Left lobe of liver (tissue), 2 donors: ENCODE data around the gene SLC35B1. TPM values are rescaled to one million over a fixed set of nuclear protein-coding genes. Genes with fewer than 3 reads are reported as not detected.

Source experiments
- ATAC-seq: fragments of 200-7000 bp; cut with Tn5 transposase; one replicate; pipeline ENCODE4 v1.9.1; 2020; ENCODE audit warnings: mild to moderate bottlenecking, moderate library complexity
- DNase-seq: peaks from one replicate; pipeline ENCODE4 v3.0.0-alpha.2; 2020; ENCODE audit warnings: low spot score
- total RNA-seq: library from RNA; stranded (reverse); gene quantifications from one replicate; pipeline ENCODE4 v1.2.1, GENCODE V29; 2021
- donor health status: DM: no; HTN: no; CAD: no; lungs with moderate emphysema.
- donor health status: DM: no; HTN: yes; CAD: no.

Gene SLC35B1
- total RNA-seq, 1 donor from 2014 or later = 54.5 TPM

DNA sequence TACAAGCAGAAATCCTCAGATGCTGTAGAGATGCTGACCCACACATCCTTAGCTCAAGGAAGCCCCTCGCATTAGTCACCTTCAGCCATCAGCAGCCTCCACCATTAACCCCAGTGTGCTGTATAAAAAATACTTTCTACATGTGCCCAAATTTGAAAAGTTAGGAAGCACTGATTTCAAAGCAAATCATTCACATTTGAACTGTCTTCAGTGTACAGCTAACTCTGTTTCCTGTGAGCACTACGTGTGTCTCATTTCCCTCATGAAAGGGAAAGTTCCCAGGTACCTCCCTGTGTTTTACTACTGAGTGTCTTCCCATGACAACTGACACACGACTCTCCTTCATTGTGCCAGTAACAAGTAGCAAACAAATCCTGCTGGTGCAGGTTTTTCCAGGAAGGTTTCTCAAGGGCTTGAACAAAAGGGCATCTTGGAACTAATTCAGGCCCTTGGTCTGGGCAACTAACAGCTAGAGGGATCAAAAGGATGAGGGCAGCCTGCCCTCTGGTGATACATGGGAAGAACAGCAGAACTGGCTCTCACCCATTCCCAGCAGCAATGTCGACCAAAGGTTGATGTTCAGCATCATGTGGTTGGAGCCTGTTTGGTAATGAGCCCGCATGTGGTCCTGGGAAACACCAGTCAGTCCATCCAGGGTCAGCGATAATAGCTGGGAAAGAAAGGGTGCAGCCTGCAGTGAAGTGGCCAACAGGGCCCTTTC lies 4.0 kb downstream of the SLC35B1 start:
- peak; percentile 86 for DNase-seq
- peak; percentile 74 for ATAC-seq

DNA sequence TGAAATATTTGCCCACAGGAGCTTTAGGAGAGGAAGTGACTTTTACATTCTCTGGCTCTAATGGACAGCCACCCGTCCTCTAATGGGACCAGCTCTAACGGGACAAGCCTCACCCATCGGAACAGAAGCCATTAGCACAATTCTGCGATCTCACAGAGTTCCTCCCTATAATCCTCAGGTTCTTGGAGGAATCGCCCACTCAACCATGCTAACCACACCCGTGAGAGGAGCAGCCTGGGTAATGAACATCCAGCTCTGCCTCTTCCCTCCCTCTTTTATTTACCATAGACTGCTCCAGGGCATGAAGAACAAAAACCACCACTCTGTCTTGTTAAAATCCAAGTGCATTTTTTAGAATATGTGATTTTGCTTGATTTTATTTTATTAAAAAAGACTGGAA lies 6.8 kb downstream of the SLC35B1 start:
- ATAC-seq = no peak
- DNase-seq = no peak

DNA sequence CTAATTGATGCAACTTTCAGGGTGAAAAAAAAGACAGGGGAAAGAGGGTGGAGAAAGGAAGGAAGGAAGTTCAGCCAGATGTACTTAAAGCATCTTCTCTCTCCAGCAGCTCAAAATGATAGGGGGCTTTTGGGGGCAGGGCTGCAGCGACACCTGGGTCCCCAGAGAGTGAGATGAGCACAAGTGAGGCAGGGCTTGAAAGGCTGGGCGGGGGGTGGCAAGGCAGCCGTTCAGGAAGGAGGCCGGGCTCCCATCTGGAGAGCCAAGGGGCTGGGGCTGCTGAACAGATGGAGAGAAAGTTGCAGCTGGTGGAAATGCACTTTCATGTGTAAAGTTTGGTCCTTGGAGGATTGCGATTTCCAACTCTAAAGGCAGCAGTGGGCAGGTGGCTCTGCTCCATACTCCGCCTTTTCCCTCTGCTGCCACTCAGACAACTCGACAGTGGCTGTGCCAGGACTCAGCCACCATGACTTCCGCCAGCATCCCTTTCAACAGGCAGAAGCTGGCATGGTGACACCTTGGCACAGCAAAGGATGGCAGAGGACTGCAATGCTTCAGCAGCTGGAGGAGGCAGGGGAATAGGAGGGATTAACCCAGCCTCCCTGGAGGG lies 7.7 kb downstream of the SLC35B1 start:
- no peak for ATAC-seq
- DNase-seq = no peak

DNA sequence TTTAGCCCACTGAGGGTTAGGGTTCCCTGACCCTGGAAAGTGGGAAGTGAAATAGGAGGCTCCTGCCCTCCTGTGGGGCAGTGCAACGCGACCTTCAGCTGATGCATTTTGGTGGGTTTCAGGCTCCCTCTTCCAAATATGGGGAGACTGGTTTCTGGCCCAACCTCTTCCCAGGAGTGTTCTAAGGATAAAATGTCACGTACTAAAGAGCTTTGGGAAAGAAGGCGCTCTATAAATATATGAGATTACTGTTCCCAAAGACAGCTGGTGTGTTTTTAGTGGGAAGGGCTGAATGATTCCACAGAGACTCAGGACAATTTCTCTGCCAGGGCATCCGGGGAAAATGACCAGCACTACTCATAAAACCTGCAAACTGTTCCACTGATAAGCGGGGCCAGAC lies 9.8 kb downstream of the SLC35B1 start:
- ATAC-seq (no peak), DNase-seq (no peak)

DNA sequence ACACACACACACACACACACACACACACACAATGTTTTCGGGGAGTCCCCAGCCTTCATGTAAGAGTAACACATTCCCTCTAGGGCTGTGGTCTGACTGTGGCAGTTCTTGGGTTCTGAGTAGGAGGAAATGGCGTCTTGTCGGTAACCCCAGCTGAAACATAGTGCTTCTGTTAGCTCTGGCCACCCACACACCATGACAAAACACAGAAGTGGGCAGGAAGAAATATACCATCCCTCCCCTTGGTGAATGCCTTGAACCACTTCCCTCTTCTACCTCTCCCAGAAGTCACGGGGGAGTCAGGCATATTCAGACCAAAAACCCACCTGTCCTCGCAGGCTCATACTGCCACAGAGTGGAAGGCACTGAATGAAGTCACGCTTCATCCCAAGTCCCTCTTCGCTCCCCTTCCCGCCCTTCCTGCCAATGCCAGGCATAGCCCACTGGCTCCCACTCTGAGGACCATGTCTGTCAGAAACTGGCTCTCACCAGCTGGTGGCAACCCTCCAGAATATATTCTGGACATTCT lies 11.5 kb downstream of the SLC35B1 start:
- ATAC-seq (no peak), DNase-seq (no peak)

GRCh38 chr17:49695698-49696232 lies 12.0 kb downstream of the SLC35B1 start:
- ATAC-seq (no peak), DNase-seq (no peak)

GRCh38 chr17:49694847-49695697 lies 12.7 kb downstream of the SLC35B1 start:
- peak; percentile 88 for ATAC-seq
- DNase-seq = no peak

DNA sequence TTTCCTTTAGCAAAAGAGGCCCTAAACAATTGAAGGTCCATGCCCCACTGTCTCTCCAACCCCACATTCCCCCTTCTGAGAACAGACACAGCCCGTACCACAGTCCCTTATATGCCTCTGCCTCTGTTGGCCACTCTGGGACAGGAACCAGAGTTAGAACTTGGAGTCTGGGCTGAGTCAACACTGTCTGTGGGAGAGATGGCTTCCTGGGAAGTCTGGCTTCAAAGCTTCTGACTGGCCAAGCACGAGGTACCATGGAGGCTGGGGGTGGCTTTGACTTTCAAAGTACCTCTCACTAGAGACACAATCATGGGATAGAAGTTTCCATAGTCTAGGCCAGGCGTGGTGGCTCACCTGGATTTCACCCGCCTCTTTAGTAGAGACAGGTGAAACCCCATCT lies 15.0 kb downstream of the SLC35B1 start:
- DNase-seq (no peak), ATAC-seq (no peak)

GRCh38 chr17:49691677-49692191 lies 16.0 kb downstream of the SLC35B1 start:
- DNase-seq = no peak
- ATAC-seq = no peak

GRCh38 chr17:49691086-49691676 lies 16.6 kb downstream of the SLC35B1 start:
- DNase-seq (no peak), ATAC-seq (no peak)

DNA sequence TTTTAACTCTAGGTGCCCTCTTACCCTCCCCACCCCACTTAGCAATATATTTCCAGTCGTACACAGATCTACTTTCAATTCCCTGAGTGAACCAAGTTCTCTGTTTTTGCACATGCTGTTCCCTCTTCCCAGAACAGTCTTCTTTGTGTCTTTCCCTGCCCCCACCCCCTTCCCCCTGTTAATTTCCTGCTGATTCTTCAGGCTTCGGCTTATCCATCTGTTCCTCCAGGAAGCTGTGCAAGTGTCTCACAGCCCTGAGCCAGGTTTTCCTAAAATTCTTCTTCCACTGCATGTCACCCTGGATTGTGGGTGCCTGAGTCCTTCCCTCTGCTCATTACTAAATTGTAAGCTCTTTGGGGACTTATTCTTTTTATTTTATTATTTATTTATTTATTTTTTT lies 17.5 kb downstream of the SLC35B1 start:
- DNase-seq = no peak
- peak; percentile 33 for ATAC-seq

- DNase-seq = no peak
- no peak for ATAC-seq
These were observed 18.9 kb downstream of the SLC35B1 start for GRCh38 chr17:49688848-49689247.

DNA sequence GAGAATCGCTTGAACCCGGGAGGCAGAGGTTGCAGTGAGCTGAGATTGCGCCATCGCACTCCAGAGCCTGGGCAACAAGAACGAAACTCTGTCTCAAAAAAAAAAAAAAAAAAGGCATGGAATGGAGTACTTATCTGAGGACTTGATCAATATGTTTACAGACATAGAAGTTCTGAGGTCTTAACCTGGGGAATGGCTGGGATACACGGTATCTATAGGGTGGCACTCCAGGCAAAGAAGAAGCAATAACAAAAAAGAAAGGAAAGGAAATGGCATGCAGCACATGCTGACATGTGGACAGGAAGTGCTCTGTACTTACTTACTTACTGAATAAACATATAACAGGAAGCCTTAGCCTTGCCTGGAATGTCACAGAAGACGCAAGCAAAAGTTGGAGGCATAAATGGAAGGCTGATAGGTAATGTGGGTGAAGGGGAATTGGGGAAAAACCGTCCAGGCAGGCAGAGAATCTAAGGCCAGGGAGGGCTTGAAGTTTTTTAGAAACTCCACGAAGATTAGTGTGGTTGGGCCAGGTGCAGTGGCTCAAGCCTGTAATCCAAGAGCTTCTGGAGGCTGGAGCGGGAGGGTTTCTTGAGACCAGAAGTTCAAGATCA lies 19.8 kb downstream of the SLC35B1 start:
- peak; percentile 23 for DNase-seq
- ATAC-seq = peak; percentile 58

DNA sequence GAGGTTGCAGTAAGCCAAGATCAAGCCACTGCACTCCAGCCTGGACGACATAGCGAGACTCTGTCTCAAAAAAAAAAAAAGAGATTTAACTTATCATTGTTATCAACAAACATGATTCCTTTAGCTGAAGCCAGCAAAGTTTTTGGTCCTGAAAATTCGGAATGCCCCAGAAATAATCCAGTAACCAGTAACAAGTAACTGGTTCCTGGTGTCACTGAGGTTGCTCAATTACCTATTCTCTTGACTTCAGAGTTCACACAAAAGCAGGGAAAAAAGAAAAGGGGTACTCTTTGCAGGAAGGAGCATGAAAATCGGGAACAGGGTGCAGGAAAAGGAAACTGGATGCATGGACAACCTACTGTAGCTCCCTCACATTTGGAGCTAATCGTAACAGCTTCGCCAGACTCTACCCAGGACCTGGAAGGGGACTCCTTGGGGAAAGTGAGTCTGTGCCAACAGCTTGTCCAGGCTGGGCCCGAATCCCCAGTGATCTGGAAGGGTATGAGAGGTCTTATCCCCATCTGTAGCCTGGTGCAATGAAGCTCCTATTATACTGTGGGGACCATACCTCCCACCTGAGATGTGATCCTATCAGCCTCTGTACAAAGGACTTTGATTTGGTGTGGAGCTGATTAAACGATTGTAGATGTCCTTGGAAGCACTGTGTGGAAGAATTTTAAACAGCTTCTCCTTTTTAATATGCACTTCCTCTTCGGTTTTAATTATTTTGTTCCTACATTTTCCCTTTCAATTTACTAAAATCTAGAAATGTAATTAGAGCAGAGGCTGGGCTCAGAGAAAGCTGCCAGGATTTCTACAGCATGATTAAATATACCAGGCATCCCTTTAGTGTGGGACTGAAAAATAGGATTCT lies 26.4 kb downstream of the SLC35B1 start:
- ATAC-seq = no peak

DNA sequence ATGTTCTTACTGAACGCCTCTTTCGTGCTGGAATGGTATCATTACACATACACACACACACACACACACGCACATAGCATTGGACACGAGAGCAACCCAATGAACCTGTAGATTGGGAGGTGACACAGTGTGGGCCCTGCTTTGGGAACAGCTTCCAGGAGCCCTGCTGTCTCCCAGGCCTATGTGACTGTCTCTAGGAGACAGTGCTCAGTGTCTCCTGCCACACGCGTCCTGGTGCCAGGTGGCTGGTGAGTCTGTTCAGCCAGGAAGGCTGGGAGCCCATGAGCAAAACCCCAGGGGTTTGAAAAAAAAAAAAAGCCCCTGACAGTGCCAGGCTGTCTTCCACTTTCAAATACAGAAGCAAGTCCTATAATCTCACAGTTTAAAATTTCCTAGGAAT lies 27.4 kb downstream of the SLC35B1 start:
- DNase-seq (no peak), ATAC-seq (no peak)

More for the DNA sequence above, 26.4 kb downstream of the SLC35B1 start:
- peak; percentile 35 for DNase-seq

DNA sequence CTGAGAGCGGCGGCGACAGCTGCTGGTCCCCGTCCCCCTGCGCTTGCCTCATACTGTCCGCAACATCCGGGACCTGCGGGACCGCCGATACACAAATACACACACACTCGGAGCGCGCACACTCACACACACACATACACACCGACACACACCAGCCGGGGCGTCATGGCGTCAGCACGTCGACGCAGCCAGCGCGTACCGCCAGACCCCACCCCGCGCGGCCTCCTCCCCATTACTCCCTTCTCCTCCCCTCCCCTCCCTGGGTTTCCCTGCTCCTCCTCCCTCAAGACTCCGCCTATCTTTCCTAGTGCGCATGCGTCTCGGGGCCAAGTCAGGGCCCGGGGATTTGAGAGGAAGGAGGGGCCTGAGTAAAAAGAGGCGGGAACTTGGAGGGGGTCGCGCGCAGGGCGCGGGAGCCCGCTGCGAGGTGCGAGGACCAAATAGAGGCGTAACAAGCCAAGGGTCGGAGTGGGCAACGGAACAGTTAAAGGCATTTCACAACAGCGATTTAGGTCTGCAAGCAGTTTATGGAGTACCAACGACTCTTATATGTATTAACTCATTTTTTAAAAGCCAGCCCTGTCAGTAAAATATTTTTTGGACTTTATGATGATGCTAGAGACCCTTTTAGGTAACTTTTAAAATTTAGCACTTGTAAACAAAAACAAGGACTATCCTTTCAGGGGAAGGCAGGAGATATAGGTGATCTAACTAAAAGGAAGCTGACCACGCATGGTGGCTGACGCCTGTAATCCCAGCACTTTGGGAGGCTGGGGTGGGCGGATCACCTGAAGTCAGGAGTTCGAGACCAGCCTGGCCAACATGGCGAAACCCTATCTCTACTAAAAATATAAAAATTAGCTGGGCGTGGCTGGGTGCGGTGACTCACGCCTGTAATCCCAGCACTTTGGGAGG lies 29.6 kb downstream of the SLC35B1 start, which contains the start of gene SPOP:
TSS of gene SPOP (minus strand) at position 165 of the 915 bp plus-strand sequence. CDS start 55,287 bp downstream, outside the sequence.
- ATAC-seq (peak; percentile 97), DNase-seq (peak; percentile 99)

DNA sequence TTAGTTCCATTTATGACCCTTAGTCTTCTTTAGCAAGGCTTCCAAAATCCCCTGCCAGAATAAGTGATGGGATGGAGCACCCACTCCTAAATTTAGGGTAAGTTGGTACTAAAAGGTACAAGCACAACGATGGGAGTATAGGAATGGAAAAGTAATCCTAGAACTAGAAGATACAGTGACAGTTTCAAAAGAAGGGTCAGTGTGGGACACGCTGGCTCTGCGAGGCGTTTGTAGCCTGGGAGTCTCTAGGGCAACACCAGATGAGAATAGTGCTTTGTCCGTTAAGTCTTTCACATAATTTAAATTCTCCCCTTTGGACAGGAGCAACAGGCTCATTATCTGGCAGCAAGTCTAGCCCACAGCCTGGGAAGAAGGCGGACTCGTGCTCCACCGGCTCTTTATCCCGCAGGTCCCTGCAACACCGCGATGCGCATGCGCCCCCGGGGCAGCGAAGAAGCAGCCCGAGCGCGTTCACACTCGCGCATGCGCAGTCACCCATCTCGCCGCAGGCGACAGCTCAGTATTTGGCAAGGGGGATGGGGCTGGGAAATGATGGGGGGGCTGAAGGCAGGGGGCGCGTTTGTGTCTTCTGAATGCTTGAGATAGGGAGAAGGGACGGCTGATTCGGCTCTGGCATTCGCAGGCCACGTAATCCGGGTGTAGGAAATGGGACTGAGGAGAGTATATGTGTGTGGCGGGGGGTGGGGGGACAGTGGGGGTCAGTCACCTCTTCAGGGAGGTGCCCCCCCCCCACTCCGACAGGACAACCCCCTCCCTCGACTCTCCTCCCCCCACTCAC lies 30.4 kb downstream of the SLC35B1 start:
- peak; percentile 78 for ATAC-seq
- DNase-seq = peak; percentile 97
